GM19452 (cell line): ENCODE data around the gene SGK2.

Source experiments
- ATAC-seq: cut with Tn5 transposase; IDR thresholded peaks from one replicate; pipeline ENCODE4 v1.9.1; 2021; ENCODE audit not compliant: unreplicated experiment

SGK2 gene

DNA sequence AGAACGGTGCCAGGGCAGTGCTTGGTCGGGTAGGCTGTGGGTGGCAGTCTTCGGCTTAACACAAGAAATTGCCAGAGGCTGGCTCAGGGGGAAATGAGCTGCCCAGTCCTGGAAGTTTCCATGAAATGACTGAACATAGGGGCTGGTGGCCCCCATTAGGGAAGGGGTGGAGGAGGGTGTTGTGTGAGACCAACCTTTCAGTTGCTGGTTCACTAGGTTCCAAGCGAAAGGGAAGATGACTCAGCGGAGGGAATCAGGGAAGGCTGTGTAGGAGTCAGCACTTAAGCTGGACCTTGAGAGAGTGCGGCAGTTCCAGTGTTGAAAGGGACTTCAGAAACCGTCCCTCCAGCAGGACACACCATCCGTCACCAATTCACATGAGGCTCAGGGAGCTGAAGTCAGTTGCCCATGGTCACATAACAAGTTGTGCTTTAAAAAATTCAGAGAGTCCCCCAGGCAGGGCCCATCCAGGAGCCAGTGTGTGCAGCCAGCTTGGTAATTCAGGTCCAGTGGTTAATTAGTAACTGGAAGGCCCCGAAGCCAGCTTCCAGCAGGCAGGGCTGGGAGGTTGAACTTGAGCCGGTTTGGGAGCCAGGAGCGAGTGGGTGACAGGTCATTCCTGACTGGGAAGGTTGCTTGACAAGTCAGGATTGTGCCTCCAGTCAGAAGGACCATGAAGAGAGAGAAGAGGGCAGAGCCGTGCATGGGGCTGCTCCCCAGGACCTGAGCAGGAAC, at the start of gene SGK2:
Gene SGK2, plus strand, starts transcription at position 616 of the 735 bp plus-strand sequence. CDS start 7,469 bp downstream, outside the sequence.
- ATAC-seq, result no peak

DNA sequence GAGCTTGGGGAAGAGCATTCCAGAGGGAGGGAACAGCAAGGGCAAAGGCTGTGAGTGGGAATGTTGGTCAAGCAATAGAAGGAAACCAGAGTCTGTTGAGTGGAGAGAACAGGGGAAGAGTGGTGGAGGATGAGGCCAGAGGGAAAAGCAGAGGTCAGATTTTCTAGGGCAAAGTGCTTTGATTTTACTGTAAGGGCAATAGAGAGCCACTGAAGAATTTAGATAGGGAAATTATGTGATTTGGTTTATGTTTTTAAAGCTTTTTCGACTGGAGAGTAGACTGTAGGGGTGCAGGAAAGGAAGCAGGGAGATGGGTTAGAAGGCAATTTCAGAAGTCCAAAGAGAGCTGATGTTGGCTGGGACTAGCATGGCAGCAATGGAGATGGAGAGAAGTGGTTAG, 46.9 kb upstream of the SGK2 start:
- no peak for ATAC-seq

GRCh38 chr20:43513372-43513930, 45.4 kb upstream of the SGK2 start:
- no peak for ATAC-seq

DNA sequence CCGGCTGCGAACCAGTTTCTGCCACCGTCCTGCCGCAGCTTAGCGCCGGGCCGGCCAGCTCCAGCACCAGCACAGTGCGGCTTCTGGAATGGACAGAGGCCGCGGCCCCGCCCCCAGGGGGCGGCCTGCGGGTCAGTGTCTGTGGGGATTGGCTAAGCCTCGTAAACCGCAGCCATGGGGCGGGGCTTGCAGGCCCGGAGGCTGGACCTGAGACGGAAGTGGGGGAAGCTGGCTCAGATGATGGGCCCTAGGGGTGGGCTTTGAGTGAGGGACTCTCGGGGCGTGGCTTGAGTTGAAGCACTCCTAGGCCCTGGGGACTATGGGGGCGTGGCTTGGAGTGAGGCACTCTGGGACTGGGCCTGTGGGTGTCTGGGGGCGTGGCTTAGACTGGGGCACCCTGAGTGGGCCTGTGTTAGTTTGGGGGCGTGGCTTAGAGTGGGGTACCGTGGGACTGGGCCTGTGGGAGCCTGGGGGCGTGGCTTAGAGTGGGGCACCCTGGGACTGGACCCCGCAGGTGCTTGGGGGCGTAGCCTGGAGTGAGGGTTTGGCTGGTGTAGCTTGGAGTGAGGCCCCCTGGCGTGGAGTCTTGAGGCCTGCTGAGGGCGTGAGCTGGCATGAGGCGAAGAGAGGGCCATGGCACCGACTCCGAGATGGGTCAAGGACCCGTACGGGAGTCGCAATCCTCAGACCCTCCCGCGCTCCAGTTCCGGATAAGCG, 44.7 kb upstream of the SGK2 start:
- peak; percentile 75 for ATAC-seq

- peak; percentile 8 for ATAC-seq
These were observed 44.2 kb upstream of the SGK2 start for GRCh38 chr20:43514648-43514999.

DNA sequence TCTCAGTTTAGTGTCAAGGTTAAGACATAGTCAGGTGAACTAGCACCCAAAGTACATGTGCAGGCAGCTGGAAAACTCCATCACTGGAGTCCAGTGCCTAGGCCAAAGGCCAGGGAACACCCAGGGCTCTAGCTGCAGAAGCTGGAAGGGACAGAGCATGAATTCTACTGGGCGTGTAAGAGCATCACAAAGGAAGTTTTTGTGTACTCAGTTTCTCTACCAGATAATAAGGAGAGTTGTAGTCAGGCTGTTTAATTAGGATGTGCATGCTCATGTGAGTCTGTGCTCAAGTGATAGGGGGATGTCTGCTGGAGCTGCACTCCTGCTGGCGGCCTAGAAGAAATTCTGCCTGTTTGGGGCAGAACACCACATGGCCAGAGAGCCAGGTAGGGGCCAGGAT, 43.2 kb upstream of the SGK2 start:
- ATAC-seq, result no peak

GRCh38 chr20:43516251-43516824, 42.5 kb upstream of the SGK2 start:
- ATAC-seq, result no peak

GRCh38 chr20:43520074-43520630, 38.7 kb upstream of the SGK2 start:
- ATAC-seq, result no peak

- no peak for ATAC-seq
These were observed 33.8 kb upstream of the SGK2 start for GRCh38 chr20:43525021-43525420.

DNA sequence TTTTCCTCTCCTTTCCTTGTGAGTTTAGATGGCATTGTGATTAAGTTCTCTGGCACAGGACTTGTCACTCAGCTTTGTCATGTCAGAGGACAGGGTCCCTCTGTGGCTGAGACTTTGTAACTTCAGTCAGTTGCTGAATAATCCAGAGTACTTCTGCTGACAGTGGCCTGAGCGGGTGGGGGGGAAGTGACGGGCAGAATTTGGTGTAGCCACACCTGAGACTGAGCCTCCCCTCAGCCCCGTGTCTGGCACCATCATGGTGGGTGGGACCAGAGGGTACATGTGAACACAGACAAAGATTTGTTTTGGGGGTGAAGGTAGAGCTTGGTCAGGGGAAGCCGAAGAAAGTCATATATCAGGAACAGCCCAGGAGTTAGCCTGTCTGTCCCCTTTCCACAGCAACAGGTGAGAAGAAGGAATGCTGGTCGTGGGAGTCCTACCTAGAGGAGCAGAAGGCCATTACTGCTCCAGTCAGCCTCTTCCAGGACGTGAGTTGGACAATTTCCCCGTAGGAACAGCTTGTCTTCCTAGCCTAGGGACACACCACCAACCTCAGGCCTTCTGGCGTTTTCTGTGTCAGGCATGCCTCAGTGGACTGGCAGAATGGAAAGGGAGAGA, 30.5 kb upstream of the SGK2 start:
- no peak for ATAC-seq

GRCh38 chr20:43529051-43529450, 29.8 kb upstream of the SGK2 start:
- no peak for ATAC-seq

GRCh38 chr20:43529457-43530153, 29.2 kb upstream of the SGK2 start:
- ATAC-seq, result no peak

DNA sequence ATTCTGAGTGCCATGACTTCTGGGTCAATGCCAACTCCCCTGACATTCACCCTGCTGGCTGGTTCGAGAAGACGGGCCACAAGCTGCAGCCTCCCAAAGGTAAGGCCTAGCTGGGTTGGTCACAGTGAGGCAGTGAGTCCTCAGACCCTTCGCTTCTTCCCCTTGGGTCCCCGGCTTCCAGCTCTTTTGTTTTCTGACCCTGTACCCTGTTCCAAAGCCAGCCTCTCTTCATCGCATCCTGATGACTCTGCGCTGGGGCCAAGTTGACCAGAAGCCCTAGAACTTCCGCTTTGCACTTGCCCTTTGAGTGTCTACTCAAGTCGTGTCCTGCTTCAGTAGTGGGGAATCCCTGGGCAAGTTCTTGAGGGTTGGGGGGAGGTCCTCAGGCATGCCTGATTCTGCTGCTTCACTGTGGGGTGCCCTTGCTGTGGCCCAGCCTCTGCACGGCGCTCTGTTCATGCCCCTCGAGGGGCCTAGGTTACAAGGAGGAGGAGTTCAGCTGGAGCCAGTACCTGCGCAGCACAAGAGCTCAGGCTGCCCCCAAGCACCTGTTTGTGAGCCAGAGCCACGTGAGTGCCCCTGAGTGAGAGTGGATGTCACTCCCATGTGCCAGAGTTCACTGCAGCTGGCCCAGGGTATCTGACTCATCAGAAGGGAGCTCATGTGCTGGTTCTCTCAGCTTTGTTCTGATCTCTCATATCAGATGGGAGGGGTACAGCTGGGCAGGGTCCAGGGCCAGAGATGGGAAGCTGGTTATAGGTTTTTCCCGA, 28.3 kb upstream of the SGK2 start:
- no peak for ATAC-seq

DNA sequence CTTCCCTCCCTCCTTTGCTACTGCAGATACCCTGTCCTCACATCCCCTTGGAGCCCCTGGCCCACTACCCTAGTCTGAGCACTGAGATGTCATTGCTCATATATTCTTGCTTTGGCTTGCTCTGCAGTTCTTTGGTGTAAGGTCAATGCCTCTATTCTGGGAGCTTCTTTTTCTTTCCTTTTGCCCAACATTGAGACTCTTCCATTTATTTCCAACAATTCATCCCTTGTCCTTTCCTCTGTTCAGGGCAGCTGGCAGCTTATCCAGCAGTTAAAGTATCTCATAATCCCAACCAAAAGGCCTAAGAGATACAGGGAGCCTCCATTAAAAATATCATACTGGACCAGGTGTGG, 27.8 kb upstream of the SGK2 start:
- no peak for ATAC-seq

DNA sequence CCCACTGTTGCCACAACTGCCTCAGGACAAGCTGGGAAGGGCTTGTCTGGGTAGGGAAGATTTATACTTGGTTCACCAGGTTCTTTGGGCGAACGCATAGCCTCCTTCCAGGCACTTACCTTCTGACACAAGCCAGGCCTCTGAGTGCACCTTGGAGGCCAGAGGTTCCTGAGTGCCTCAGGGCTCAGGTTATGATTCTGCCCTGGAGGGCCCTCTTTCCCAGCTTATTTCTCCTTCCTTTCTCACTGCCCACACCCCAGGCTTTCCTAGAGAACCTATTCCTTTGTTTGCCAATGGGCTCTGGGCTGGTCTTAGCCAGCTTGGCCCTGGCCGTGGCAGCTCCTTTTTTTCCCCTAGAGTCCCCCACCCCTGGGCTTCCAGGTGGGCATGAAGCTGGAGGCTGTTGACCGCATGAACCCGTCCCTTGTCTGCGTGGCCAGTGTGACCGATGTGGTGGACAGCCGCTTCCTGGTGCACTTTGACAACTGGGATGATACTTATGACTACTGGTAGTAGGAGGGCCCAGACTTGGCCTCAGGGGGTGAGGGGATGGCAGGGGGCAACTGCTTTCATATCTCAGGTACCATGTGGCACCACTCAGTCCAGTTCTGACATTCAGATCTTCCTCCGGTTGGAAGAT, 26.3 kb upstream of the SGK2 start:
- no peak for ATAC-seq

DNA sequence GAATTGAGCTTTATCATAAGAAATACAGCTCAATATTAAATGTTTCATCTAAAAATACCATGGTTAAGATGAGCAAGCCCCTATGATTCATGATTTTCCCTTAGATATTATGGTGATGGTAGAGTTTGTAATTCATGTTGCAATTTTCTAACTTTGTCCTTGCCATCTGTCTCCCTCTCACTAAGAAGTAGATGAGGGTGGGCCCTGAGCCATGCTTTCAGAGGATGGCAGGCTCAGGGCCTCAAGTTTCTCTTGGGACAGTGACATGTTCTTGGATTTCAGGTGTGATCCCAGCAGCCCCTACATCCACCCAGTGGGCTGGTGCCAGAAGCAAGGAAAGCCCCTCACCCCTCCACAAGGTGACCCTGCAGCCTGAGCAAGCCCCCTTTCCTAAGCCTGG, 25.8 kb upstream of the SGK2 start:
- no peak for ATAC-seq

DNA sequence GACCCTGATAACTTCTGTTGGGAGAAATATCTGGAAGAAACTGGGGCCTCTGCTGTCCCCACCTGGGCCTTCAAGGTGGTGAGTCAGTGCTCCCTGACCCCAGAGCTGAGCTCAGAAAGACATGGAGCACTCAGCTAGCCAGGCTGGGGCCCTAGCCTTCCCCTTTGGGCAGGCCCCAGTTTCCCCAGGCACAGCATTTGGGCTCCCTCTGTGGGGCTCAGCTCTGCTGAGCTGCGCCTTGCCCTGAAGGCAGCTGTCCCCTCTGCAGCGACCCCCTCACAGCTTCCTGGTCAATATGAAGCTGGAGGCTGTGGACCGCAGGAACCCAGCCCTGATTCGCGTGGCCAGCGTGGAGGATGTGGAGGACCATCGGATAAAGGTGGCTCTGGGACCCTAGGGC, 24.8 kb upstream of the SGK2 start:
- ATAC-seq, result no peak

GRCh38 chr20:43534791-43535350, 24.0 kb upstream of the SGK2 start:
- ATAC-seq, result no peak

DNA sequence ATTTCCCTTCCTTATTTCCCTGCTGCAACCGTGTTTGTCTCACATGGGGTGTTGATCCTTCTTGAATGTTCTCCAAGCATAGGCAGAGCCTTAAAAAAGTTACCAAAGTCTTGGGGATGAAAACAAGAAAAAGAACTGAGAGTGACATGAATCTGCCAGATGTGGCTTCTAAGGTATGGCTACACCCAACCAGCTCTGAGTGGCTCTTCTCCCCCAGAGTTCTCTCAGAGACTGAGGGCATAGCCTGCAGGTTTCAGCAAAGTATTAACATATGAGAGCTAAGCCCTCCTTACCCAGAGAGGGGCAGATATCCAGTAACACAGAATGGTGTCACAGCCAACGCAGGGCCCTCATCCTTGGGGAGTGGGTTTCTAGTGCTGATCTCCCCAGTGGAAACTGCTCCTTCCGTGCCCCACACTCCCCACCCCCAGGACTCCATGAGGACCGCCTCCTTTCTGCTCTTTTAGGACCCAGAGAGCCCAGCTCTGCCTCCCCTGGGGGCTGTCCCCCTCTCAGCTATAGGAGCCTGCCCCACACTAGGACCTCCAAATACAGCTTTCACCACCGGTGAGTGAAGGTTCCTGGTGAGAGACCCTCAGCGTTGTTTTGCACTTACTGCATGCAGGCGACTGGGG, 23.3 kb upstream of the SGK2 start:
- ATAC-seq, result no peak
